NCI-H2107 treated with DMSO at 0.1 percent for 48 hours (cell line): Measurements from ENCODE around the gene ALAS1.
"Not testable (repeated sequence)": the region's sequence is repeated elsewhere in the genome, so short reads cannot be mapped to it uniquely, and the experiment has no call there.

Experiments used
- DNase-seq: peaks from one replicate; lab custom pipeline; 2025; ENCODE audit not compliant: unreplicated experiment; lab: John Stamatoyannopoulos, UW

ALAS1 gene

DNA sequence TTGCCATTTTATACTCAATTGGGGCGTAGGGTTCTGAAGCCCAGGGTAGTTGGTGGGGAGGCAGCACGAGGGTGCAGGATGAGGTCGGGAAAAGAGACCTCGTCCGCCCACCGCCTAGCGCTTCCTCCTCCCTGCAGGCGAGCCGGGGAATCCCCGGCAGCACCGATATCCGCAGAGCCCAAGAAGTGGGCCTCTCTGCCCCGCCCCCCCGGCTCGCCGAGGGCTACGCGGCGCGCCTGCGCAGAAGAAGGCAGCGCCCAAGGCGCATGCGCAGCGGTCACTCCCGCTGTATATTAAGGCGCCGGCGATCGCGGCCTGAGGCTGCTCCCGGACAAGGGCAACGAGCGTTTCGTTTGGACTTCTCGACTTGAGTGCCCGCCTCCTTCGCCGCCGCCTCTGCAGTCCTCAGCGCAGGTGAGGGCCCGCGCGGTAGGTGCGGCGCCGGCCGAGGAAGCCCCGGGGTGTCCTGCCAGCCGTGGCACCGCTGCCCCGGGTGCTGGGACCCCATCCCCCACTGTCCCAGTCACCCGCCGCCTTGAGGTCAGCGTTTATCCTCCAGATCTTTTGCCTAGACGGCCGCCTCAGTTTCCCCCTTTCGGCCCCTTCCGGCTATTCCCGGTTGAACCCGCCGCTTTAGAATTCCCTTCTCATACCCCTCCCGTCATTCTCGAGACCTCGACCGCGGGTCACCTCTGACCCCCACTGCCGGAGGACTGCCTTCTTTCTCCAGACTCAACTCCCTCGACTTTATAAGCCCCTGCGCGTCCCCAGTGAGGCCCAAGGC, at the start of gene ALAS1:
TSS of gene ALAS1 (plus strand) at position 319 of the 784 bp plus-strand sequence. CDS start 1,082 bp downstream, outside the sequence.
- peak; percentile 28 for DNase-seq

- DNase-seq = no peak
Observed at GRCh38 chr3:52149021-52149420, 48.9 kb upstream of the ALAS1 start.

- no peak for DNase-seq
Observed at GRCh38 chr3:52149726-52150125, 48.2 kb upstream of the ALAS1 start.

- DNase-seq = no peak
Observed at GRCh38 chr3:52150357-52150756, 47.6 kb upstream of the ALAS1 start.

DNA sequence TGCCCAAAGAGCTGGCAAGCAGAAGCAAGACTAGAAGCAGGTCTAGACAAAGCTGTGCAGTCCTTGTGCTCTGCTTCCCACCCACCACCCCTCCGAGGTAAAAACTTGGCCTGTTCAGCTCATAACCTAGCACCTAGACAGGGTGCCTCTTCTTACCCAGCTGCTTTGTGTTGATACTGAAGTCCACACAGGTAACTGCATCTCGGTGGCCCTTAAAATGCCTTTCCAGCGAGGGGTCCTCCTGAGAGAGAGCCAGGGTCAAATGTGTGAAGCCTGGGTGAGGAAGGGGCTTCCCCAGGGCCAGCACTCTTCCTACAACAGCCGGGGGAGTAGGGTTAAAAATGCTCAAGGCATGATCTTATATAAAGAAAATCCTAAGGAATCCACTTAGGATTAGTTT, 47.1 kb upstream of the ALAS1 start:
- no peak for DNase-seq

DNA sequence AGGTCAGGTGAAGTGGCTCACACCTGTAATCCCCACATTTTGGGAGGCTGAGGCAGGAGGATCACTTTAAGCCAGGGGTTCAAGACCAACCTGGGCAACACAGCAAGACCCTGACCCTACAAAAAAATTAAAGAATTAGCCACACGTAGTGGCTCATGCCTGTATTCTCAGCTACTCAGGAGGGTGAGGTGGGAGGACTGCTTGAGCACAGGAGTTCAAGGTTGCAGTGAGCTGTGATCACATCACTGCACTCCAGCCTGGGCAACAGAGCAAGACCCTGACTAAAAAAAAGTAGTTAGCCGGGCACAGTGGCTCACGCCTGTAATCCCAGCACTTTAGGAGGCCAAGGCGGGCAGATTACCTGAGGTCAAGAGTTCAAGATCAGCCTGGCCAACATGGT, 46.0 kb upstream of the ALAS1 start:
- DNase-seq = not testable (repeated sequence)

GRCh38 chr3:52153389-52154096, 44.4 kb upstream of the ALAS1 start:
- DNase-seq = peak; percentile 60

GRCh38 chr3:52154135-52155094, 43.5 kb upstream of the ALAS1 start, which contains the start of gene POC1A:
Gene POC1A (minus strand): TSS chr3:52154423. CDS start chr3:52154372, 51 bp downstream.
- DNase-seq = peak; percentile 79

DNA sequence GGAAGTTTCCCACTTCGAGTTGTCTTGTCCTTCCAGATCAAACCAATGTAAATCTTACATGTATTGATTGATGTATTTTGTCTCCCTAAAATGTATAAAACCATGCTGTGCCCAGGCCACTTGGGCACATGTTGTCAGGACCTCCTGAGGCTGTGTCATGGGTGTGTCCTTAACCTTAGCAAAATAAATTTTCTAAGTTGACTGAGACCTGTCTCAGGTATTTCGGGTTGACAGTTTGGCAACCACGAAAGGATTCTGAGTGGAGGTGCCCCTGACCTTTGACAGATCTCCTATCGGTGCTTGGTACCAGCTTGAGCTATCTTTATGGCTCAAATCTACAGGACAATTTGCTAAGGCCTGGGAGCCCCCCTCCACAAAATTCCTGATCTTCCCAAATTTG, 42.0 kb upstream of the ALAS1 start:
- no peak for DNase-seq

GRCh38 chr3:52159503-52159902, 38.5 kb upstream of the ALAS1 start:
- no peak for DNase-seq

DNA sequence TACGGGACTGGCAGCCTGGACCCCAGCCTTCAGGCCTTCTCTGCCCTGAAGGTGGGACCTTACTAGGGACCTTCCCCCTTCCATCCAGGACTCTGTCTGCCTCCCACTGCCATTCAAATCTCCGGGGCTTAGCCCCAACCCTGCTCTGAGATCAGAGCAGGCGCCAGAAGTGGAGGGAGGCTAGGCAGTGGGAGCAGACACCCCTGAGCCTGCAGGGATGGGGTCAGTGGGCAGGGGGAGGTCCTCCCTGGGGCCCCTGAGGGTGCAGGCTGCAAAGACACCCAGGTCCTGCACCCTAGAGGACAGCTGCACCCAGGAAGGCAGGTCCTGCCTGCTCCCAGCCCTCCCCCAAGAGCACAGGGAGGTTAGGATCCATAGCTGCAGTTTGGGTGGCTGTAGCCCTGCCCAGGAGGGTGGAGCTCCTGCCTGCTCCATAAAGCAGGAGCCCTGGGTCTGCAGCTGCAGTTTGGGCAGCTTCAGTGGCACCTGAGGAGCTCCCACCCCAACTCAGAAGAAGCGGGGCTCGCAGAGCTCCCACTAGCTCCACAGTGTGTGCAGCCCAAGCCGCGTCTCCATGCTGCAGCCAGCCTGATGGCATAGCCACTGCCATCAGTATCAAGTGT, 35.6 kb upstream of the ALAS1 start:
- DNase-seq = no peak

- no peak for DNase-seq
Observed at GRCh38 chr3:52167240-52167639, 30.7 kb upstream of the ALAS1 start.

DNA sequence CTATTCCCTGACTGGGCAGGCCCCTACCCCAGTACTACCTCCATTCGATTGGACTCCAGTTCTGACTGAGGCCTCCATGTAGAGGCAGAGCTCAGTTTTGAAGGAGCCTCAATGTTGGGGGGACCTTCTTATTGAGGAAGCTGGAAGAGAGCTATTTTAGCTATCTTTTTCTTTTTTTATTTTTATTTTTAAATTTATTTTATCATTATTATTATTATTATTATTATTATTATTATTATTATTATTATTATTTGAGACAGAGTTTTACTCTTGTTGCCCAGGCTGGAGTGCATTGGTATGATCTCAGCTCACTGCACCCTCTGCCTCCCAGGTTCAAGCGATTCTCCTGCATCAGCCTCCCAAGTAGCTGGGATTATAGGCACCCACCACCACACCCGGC, 27.7 kb upstream of the ALAS1 start:
- DNase-seq = not testable (repeated sequence)

GRCh38 chr3:52171514-52172261, 26.3 kb upstream of the ALAS1 start:
- no peak for DNase-seq

- DNase-seq = no peak
Observed at GRCh38 chr3:52172262-52172757, 25.6 kb upstream of the ALAS1 start.

GRCh38 chr3:52173101-52173500, 24.9 kb upstream of the ALAS1 start:
- DNase-seq = no peak

DNA sequence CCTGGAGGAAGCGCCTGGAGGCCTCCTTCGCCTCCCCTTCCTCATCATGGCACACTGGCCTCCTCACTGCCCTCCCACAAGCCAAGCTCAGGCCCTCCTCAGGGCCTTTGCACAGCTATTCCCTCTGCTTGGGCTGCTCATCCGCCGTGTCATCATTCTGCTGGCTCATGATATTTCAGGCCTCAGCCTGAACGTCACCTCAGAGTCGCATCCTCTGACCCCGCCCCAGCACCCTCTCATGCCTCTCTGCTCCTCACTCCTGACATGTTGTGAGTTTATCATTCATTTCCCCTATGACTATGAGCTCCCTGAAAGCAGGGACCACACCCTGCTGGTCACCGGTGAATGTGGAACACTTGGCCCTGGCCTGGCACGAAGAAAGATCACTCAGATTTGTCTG, 23.1 kb upstream of the ALAS1 start:
- DNase-seq = no peak

- DNase-seq = no peak
Observed at GRCh38 chr3:52175416-52176179, 22.4 kb upstream of the ALAS1 start.

DNA sequence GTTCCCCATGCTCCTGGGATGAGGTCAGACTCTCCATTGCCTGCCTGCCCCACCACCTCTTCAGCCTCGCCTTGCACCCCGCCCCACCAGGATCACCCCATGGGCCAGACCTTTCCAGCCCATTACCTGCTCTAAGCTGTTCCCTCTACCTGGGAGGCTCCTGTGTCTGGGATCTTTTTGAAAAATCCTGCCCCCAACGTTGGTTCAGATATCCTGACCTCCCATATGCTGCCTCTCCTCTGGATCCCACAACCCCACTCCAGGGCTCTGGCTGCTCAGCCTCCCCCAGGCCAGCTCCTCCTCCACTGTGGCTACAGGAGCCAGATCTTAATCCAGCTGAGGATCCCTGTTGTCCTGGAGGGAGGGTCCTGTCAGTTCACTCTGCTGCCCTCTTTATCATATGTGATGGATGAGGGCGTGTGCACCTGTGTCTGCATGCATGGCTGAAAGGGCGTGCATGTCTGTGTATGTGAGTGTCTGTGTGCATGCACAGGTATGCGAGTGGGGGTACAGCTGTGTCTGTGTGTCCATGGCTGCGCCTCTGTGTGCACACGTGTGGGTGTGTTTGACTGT, 21.7 kb upstream of the ALAS1 start:
- no peak for DNase-seq
